ENCODE measurements around the gene SSH2. TPM values are rescaled to one million over a fixed set of nuclear protein-coding genes. Genes with fewer than 3 reads are reported as not detected.

SSH2 gene
- total and polyA plus RNA-seq, 3 donors from 2014 or later: 31.0 to 62.3 (median 37.4) TPM

- Histone ChIP-seq H3K27me3 (no peaks in the 10 kb centered on the region), H3K36me3 (ENCODE audit: low read depth, missing control alignments) (no peaks in the 10 kb centered on the region), H3K27ac (no peak overlapping the region), H3K9me3 (no peaks in the 10 kb centered on the region), H3K4me3 (no peak overlapping the region), H3K4me1 (no peaks in the 10 kb centered on the region)
- intact Hi-C loops (cut with DNase I; ENCODE audit: low total_unique reads): no loop called here
- TF ChIP-seq CTCF (IDR thresholded peaks at IDR 0.05) (no peak), POLR2A (IDR thresholded peaks at IDR 0.05) (no peak)
- no peak for DNase-seq
Measured at GRCh38 chr17:29892201-29892600, 37.8 kb downstream of the SSH2 start.

DNA sequence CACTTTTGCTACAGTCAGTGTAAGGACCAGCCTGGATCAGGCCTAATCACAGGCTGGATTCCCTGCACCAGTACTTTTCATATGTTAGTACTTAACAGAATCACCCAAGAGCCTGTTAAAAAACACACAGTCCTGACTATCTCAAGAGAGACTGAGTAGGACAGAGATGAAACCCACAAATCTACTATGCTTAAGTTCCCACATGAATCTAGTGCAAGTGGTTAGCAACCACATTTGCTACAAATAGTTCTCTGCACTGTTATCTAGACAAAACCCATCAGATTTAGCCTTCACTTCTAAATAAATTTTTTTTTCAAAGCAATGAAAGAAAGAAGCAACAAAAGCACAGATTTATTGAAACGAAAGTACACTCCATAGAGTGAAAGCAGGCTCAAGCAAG, 38.9 kb downstream of the SSH2 start:
- TF ChIP-seq POLR2A (IDR thresholded peaks at IDR 0.05): no peak
- no peak for TF ChIP-seq CTCF (IDR thresholded peaks at IDR 0.05)
- Histone ChIP-seq H3K36me3 (ENCODE audit: low read depth, missing control alignments) (no peaks in the 10 kb centered on the region), H3K27me3 (no peaks in the 10 kb centered on the region), H3K4me3 (no peak overlapping the region), H3K9me3 (no peaks in the 10 kb centered on the region), H3K27ac (no peak overlapping the region), H3K4me1 (no peaks in the 10 kb centered on the region)
- intact Hi-C loops (cut with DNase I; ENCODE audit: low total_unique reads): no loop called here
- no peak for DNase-seq
- 76 to 88% methylated on average over 1 of the region's 1 CpG for WGBS, 2 donors

- H3K4me3 ChIP-seq: no peak overlapping the region
- H3K27ac ChIP-seq: no peak overlapping the region
- DNase-seq: no peak
- 71 to 79% methylated on average over 3 of the region's 3 CpGs for WGBS, 2 donors
- no peak for TF ChIP-seq POLR2A (IDR thresholded peaks at IDR 0.05)
- no peak for TF ChIP-seq CTCF (IDR thresholded peaks at IDR 0.05)
- intact Hi-C loops (cut with DNase I; ENCODE audit: low total_unique reads): no loop called here
- no peaks in the 10 kb centered on the region for H3K27me3 ChIP-seq
- H3K4me1 ChIP-seq: no peaks in the 10 kb centered on the region
- no peaks in the 10 kb centered on the region for H3K9me3 ChIP-seq
- H3K36me3 ChIP-seq (ENCODE audit: low read depth, missing control alignments): no peaks in the 10 kb centered on the region
Measured at GRCh38 chr17:29885031-29885640, 44.9 kb downstream of the SSH2 start.

- no peak for DNase-seq
- Histone ChIP-seq H3K4me1 (no peaks in the 10 kb centered on the region), H3K9me3 (no peaks in the 10 kb centered on the region), H3K27me3 (no peaks in the 10 kb centered on the region), H3K36me3 (ENCODE audit: low read depth, missing control alignments) (no peaks in the 10 kb centered on the region), H3K4me3 (no peak overlapping the region), H3K27ac (no peak overlapping the region)
- intact Hi-C loops (cut with DNase I; ENCODE audit: low total_unique reads): no loop called here
- TF ChIP-seq CTCF (IDR thresholded peaks at IDR 0.05): no peak
- no peak for TF ChIP-seq POLR2A (IDR thresholded peaks at IDR 0.05)
Measured at GRCh38 chr17:29883497-29883896, 46.5 kb downstream of the SSH2 start.

- TF ChIP-seq POLR2A (IDR thresholded peaks at IDR 0.05): no peak
- no peak for TF ChIP-seq CTCF (IDR thresholded peaks at IDR 0.05)
- no peaks in the 10 kb centered on the region for H3K4me1 ChIP-seq
- H3K27ac ChIP-seq: no peak overlapping the region
- H3K4me3 ChIP-seq: no peak overlapping the region
- WGBS, 2 donors: 73 to 84% methylated on average over 3 of the region's 3 CpGs
- intact Hi-C loops (cut with DNase I; ENCODE audit: low total_unique reads): no loop called here
- no peaks in the 10 kb centered on the region for H3K9me3 ChIP-seq
- no peaks in the 10 kb centered on the region for H3K36me3 ChIP-seq (ENCODE audit: low read depth, missing control alignments)
- H3K27me3 ChIP-seq: no peaks in the 10 kb centered on the region
- no peak for DNase-seq
Measured at GRCh38 chr17:29881256-29881655, 48.8 kb downstream of the SSH2 start.
